NB4 (cell line): ENCODE results near the gene CYCS.

Experiments
- TF ChIP-seq, protein P1 (sequence below): IDR thresholded peaks from one replicate; pipeline ENCODE4 v1.5.1; 2012; ENCODE audit warnings: low read depth, low read length
- TF ChIP-seq, protein P2 (sequence below): IDR thresholded peaks from 2 replicates; pipeline ENCODE4 v1.6.1; 2011; ENCODE audit warnings: low read depth, low read length

DNA sequence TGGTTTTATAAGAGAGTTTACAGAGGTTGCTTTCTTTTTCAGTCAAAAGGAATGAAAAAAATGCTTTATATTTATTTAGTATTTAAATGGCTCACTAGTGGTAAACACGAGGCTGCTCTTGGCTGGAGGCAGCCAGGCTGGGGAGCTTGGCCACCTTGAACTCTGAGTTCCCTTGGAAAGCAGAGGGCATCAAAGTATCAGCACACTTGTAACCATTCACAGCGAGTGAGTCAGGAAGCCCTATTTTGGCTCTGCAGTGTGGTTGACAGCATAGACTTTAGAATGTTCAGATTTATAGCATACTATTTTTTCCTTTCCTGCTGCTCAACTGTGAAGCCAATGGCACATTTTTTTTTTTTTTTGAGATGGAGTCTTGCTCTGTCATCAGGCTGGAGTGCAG is 51.6 kb downstream of the CYCS start:
- TF ChIP-seq, protein P1, sequence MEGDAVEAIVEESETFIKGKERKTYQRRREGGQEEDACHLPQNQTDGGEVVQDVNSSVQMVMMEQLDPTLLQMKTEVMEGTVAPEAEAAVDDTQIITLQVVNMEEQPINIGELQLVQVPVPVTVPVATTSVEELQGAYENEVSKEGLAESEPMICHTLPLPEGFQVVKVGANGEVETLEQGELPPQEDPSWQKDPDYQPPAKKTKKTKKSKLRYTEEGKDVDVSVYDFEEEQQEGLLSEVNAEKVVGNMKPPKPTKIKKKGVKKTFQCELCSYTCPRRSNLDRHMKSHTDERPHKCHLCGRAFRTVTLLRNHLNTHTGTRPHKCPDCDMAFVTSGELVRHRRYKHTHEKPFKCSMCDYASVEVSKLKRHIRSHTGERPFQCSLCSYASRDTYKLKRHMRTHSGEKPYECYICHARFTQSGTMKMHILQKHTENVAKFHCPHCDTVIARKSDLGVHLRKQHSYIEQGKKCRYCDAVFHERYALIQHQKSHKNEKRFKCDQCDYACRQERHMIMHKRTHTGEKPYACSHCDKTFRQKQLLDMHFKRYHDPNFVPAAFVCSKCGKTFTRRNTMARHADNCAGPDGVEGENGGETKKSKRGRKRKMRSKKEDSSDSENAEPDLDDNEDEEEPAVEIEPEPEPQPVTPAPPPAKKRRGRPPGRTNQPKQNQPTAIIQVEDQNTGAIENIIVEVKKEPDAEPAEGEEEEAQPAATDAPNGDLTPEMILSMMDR, result no peak
- TF ChIP-seq, protein P2, sequence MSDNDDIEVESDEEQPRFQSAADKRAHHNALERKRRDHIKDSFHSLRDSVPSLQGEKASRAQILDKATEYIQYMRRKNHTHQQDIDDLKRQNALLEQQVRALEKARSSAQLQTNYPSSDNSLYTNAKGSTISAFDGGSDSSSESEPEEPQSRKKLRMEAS, result no peak
